IgD-negative memory B cell (primary cell): ENCODE data around the gene ADARB1. TPM values are rescaled to one million over a fixed set of nuclear protein-coding genes. Genes with fewer than 3 reads are reported as not detected.

ENCODE experiments used
- H3K27ac Mint-ChIP-seq, 3 donors: one replicate each; pipeline ENCODE4 v1.8.0; 2020 to 2022; ENCODE audit warnings: mild to moderate bottlenecking in 3 of 3, mixed read lengths in 3 of 3, moderate library complexity in 1 of 3
- H3K27me3 Mint-ChIP-seq: one replicate; pipeline ENCODE4 v1.8.0; 2021; ENCODE audit warnings: mixed read lengths
- H3K36me3 Mint-ChIP-seq: one replicate; pipeline ENCODE4 v1.8.0; 2020; ENCODE audit warnings: mild to moderate bottlenecking, mixed read lengths
- H3K4me1 Mint-ChIP-seq, 3 donors: one replicate each; pipeline ENCODE4 v1.8.0; 2020 to 2022; ENCODE audit warnings: mixed read lengths in 3 of 3, mild to moderate bottlenecking in 1 of 3
- H3K4me3 Mint-ChIP-seq, 4 donors: one replicate each; pipeline ENCODE4 v1.8.0; 2020 to 2022; ENCODE audit warnings: mild to moderate bottlenecking in 4 of 4, mixed read lengths in 4 of 4, moderate library complexity in 3 of 4
- H3K9me3 Mint-ChIP-seq, 3 donors: one replicate each; pipeline ENCODE4 v1.8.0; 2020 to 2021; ENCODE audit warnings: mixed read lengths in 3 of 3, mild to moderate bottlenecking in 1 of 3
- polyA plus RNA-seq: library from polyadenylated mRNA; unstranded; fragments of 300-500 nt; fragmentation: Illumina TruSeq; gene quantifications from one replicate; pipeline ENCODE4 v1.2.3, GENCODE V29; 2021

The ADARB1 gene
- polyA plus RNA-seq, 1 donor from 2014 or later: 4.5 TPM

DNA sequence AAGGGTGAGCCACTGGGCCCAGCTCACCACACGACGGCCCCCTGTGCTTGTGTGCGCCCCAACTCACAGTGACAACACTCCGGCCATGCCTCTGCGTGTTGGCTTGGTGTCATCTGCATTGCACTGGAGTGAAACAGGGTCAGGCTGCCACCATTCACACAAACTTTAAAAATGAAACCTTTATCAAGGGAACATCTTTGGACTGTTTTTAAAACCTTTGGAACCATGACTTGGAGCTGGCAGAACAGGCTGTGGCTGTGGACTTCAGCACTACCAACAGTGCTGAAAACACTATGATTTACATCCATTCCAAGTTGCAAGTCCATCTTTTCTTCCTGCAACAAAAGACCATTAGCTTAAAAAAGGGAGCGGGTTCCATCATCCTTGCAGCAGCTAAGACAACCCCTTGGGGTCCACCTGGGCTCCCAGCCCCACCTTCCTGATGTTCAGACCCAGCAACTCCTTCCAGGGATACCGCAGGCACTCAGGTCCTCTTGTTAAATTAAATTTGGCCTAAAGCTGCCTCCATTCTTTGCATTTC, 187.7 kb downstream of the ADARB1 start:
- no peaks in the 10 kb centered on the region for H3K9me3 Mint-ChIP-seq
- H3K4me1 Mint-ChIP-seq: peaks cover 0 to 2% (median 0%) of the 10 kb centered on the region in 3 donors
- H3K36me3 Mint-ChIP-seq: peaks cover 3% of the 10 kb centered on the region
- H3K27me3 Mint-ChIP-seq: no peaks in the 10 kb centered on the region
- no peak overlapping the region for H3K4me3 Mint-ChIP-seq
- peak overlapping the region in 1 of 3 donors; percentile 67 for H3K27ac Mint-ChIP-seq

DNA sequence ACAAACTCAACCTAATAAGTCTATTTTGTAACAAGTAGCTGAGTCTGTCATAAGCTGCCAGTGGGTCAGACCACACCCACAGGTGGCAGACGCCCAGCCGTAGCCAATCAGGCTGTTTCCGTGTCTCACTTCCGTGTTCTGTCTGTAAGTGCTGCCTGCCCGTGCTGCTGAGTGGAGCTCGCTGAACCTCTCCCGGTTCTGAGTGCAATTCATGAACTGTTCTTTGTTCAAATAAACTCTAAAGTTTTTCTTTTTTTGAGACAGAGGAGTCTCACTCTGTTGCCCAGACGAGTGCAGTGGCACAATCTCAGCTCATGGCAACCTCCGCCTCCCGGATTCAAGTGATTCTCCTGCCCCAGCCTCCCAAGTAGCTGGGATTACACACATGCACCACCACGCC, 188.2 kb downstream of the ADARB1 start:
- H3K27me3 Mint-ChIP-seq: no peaks in the 10 kb centered on the region
- peaks cover 0 to 2% (median 0%) of the 10 kb centered on the region in 3 donors for H3K4me1 Mint-ChIP-seq
- peaks cover 4% of the 10 kb centered on the region for H3K36me3 Mint-ChIP-seq
- H3K27ac Mint-ChIP-seq: peak overlapping the region in 1 of 3 donors; percentile 67
- H3K9me3 Mint-ChIP-seq: no peaks in the 10 kb centered on the region
- no peak overlapping the region for H3K4me3 Mint-ChIP-seq

DNA sequence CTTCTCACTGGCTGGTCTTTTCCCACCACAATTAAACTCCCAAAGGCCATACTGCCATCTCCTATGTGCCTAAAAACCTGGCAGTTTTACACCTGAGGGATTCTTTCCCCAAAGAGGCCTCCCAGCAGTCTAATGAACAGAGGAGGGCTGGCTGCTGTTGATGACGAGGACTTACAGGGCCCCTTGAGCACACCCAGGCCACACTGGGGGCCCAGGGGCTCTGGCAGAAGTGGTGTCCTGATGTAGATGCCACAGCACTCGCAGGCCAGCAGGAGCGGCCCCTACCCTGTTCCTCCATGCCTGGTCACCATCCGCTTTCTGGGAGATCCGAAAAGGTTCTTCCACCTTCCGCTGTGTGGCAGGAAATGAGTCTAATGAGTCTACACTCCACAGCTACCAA, 189.2 kb downstream of the ADARB1 start:
- peaks cover 0 to 2% (median 0%) of the 10 kb centered on the region in 3 donors for H3K4me1 Mint-ChIP-seq
- H3K36me3 Mint-ChIP-seq: peaks cover 5% of the 10 kb centered on the region
- H3K9me3 Mint-ChIP-seq: no peaks in the 10 kb centered on the region
- H3K27ac Mint-ChIP-seq: no peak overlapping the region
- H3K27me3 Mint-ChIP-seq: no peaks in the 10 kb centered on the region
- no peak overlapping the region for H3K4me3 Mint-ChIP-seq

DNA sequence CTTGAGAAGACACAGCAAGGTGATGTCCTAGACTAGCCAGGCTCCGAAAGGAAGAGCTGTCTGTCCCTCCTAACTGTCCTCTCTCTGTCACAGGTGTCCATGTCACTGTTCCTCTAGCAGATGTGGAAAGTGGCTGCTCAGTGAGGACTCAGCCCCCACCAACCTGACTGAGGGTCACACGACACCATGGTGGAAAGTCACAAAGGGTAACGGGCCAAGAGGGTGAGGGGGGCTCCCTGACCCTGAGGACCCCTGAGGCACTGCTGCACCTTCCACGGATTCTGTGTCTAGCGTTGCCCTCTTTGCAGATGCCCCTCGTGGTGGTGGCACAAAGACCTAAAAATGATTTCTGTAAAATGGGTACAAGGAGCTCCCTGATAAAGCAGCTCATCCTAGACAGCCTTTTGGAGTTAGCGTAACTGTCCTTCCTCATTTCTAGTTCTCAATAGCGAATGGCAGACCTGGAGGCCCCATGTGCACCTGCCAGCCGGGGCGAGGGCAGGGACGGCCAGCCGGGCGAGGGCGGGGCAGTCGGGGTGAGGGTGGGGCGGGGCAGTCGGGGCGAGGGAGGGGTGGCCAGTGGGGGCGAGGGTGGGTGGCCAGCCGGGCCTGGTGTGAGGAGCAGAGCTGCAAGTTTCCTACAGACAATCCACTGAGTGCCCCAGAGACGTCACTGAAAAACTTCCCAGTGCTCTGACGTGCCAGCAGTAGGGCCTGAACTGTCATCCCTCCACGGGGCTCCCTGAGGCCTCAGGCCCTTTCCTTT, 189.9 kb downstream of the ADARB1 start:
- no peaks in the 10 kb centered on the region for H3K9me3 Mint-ChIP-seq
- peaks cover 0 to 2% (median 0%) of the 10 kb centered on the region in 3 donors for H3K4me1 Mint-ChIP-seq
- H3K27ac Mint-ChIP-seq: no peak overlapping the region
- H3K27me3 Mint-ChIP-seq: no peaks in the 10 kb centered on the region
- peaks cover 5% of the 10 kb centered on the region for H3K36me3 Mint-ChIP-seq
- no peak overlapping the region for H3K4me3 Mint-ChIP-seq

DNA sequence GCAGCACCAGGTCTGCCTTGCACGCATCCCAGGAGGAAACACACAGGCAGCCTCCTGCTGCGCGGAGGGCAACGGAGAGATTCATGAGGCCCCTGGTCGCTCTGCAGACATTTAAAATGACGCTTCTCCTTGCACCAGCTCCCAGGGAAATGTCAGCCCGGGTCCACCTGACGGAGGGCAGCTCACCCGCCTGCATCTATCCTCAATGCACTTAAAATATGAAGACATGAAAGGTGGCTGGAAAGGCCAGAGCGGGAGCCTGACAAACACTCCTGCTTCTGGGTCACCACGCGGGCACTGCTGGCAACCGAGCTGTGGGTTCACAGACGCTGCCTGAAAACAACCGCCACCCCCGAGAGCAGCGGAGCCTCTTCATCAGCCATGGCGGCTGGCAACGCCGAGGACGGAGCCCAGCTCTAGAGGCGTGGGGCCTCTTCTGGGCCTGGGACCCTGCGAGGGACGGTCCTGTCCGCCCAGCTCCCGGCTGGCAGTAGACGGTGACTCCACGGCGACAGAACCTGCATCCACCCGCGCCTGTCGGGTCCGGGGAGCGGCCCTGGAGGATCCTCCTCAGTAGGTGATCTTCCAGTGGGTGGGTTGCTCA, 190.6 kb downstream of the ADARB1 start:
- Mint-ChIP-seq H3K9me3 (no peaks in the 10 kb centered on the region), H3K4me3 (no peak overlapping the region), H3K4me1 (peaks cover 0 to 2% (median 0%) of the 10 kb centered on the region in 3 donors), H3K27ac (no peak overlapping the region), H3K27me3 (no peaks in the 10 kb centered on the region), H3K36me3 (peaks cover 7% of the 10 kb centered on the region)

DNA sequence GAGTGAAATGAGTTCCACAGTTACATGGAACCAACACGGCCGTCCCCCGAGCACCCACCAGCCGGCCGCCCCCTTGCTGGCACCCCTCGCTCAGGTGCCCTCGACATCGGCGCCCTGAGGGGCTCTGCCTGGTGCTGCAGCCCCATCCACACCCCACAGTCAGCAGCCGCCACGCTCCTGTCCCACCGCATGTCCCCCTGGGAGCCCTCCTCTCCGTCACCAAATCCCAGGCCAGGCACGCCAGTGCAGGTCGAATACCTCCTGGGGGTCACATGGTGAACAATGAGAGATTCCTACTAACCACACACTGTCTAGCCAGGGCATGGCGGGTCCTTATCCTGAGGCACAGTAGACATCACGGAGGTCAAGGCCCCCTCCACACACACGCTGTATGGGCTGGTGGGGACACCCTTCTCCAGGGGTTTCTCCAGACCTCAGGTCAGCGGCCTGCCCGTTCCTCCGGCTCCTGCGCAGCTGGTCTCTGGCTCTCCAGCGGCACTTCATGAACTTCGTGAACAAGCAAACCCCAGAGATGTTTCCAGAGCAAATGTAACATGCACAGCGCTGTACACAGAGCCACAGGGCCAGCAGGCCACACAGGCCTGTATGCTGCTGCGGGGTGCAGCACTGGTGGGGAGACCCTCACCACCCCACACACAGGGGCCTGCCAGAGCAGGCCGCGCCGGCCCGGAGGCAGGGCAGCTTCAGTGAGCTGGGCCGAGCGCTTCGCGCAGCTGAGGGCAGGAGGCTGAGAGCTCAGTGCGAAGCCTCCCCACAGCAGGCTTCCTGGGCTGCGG, 191.5 kb downstream of the ADARB1 start:
- Mint-ChIP-seq H3K27me3 (no peaks in the 10 kb centered on the region), H3K4me3 (no peak overlapping the region), H3K4me1 (peaks cover 0 to 2% (median 0%) of the 10 kb centered on the region in 3 donors), H3K9me3 (peaks cover 0 to 1% (median 0%) of the 10 kb centered on the region in 3 donors), H3K27ac (no peak overlapping the region), H3K36me3 (peaks cover 7% of the 10 kb centered on the region)

DNA sequence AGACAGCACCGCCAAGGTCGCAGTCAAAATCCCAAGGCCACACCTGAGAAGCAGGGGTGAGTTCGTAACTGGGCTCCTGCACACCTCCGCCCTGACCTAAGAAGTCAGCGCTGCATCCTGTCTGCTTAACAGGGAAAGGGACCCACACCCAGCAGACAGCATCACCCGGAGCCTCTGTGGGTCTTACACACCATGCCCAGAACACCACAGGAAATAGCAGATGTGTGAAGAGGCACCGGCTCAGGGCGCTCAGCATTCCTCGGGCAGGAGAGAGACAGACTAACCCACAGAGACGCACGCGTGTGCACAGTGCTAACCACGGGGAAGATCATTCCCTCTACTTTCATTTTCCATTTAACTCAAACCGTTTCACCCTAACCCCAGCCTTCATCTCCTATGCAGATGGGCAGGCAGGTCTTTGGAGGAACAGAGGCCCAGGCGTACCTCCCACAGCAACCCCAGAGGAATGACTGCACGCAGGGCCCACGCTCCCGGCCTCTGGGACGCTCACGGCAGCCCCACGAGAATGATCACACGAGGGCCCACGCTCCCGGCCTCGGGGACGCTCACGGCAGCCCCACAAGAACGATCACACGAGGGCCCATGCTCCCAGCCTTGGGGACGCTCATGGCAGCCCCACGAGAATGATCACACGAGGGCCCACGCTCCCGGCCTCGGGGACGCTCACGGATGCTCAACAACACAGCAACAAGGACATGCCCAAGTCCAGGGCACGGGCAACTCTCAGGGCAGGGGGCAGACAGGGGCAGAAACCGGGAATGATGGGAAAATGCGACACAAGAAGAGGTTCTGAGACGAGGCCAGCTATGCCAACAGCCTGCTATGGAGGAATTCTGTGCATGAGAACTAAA, 192.4 kb downstream of the ADARB1 start:
- no peak overlapping the region for H3K4me3 Mint-ChIP-seq

DNA sequence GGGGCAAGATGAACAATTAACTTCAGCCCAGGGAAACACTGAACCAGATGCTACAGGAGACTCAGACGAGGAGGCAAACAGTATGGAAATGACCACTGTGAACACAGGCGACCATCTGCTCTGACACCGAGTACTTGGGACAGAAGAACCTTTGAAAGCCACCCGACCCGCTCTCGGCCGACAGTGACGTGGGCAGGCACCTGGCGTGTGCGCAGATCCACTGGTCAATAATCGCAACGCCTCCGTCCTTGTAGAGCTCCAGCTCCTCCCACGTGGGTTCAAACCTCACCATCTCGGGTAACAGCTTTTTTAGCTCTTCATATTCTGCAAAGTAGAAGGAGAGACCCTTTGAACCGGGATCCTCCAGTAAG, 193.0 kb downstream of the ADARB1 start:
- no peak overlapping the region for H3K4me3 Mint-ChIP-seq
- peaks cover 0 to 2% (median 0%) of the 10 kb centered on the region in 3 donors for H3K4me1 Mint-ChIP-seq
- H3K27me3 Mint-ChIP-seq: no peaks in the 10 kb centered on the region
- peaks cover 7% of the 10 kb centered on the region for H3K36me3 Mint-ChIP-seq
- peaks cover 0 to 3% (median 0%) of the 10 kb centered on the region in 3 donors for H3K9me3 Mint-ChIP-seq
- H3K27ac Mint-ChIP-seq: no peak overlapping the region

More for the DNA sequence above, 192.4 kb downstream of the ADARB1 start:
- H3K27ac Mint-ChIP-seq: peak overlapping the region in 1 of 3 donors; percentile 39
- no peaks in the 10 kb centered on the region for H3K27me3 Mint-ChIP-seq
- peaks cover 0 to 2% (median 0%) of the 10 kb centered on the region in 3 donors for H3K4me1 Mint-ChIP-seq
- peaks cover 0 to 3% (median 0%) of the 10 kb centered on the region in 3 donors for H3K9me3 Mint-ChIP-seq
- peaks cover 7% of the 10 kb centered on the region for H3K36me3 Mint-ChIP-seq

DNA sequence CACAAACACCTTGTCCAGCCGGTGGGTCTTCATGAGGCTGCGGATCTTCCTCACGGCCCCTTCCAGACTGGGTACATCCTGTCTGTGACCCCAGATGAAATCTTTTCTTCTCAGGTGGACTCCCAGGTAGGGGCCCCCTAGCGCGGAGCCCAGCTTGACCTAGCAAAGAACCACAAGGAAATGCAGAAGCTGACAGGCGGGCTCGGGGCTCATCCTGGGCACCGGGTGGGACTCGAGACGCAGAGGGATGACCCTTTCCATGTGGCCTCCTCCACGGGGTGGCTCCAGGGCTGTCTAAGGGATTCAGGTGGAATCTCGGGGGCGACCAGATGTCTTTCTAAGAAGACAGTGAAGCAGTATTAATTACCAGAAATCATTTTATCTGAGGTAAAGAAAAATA, 195.5 kb downstream of the ADARB1 start:
- Mint-ChIP-seq H3K27me3 (no peaks in the 10 kb centered on the region), H3K4me3 (no peak overlapping the region), H3K4me1 (peaks cover 0 to 2% (median 0%) of the 10 kb centered on the region in 3 donors), H3K27ac (no peak overlapping the region), H3K9me3 (peaks cover 0 to 3% (median 0%) of the 10 kb centered on the region in 3 donors), H3K36me3 (peaks cover 4% of the 10 kb centered on the region)

DNA sequence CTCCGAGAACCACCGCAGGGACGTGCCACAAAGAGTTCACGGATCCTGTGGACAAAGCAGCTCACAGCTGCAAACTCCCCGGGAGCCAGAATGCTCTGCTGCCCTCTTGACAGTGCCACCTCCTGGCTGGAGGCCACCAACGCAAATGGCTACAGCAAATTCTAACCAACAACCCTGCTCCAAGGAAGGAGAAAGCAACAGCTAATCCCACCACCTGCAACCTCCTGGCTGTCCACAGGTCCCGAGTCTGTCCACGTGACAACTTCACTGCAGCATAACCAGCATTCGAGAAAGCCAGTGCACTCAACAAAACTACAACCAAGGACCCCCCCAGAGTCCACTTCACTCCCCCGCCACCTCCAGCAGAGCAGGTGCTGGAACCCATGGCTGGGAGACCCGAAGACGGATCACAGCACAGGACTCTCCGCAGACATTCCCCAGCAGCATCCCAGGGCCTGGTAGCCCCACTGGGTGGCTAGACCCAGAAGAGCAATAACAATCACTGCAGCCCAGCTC, 196.0 kb downstream of the ADARB1 start:
- Mint-ChIP-seq H3K4me3 (peak overlapping the region in 1 of 4 donors; percentile 17), H3K27me3 (no peaks in the 10 kb centered on the region), H3K27ac (no peak overlapping the region), H3K9me3 (peaks cover 0 to 3% (median 0%) of the 10 kb centered on the region in 3 donors), H3K4me1 (peaks cover 0 to 2% (median 0%) of the 10 kb centered on the region in 3 donors), H3K36me3 (peaks cover 5% of the 10 kb centered on the region)

Other genes starting within 250 kb of the ADARB1 start
- 44.7 TPM for gene PTTG1IP, start 200.9 kb upstream of the ADARB1 start, polyA plus RNA-seq
- gene ITGB2, start 153.7 kb upstream of the ADARB1 start, polyA plus RNA-seq: 294 TPM
- gene SLX9, start 134.6 kb upstream of the ADARB1 start, polyA plus RNA-seq: 12.3 TPM
- gene POFUT2, start 213.3 kb downstream of the ADARB1 start, polyA plus RNA-seq: 5.9 TPM